H1 (cell line): ENCODE measurements around the gene FMO3. TPM values are rescaled to one million over a fixed set of nuclear protein-coding genes. Genes with fewer than 3 reads are reported as not detected.

Experiments used
- CTCF ChIA-PET: fragments of 300-600 bp; sonication (Branson Sonifier 250); formaldehyde crosslinking; loops from one replicate; lab custom pipeline; 2021; ENCODE audit not compliant: partially characterized antibody; lab: Charles Lee
- POLR2A ChIA-PET: fragments of 300-600 bp; sonication (Branson Sonifier 250); formaldehyde crosslinking; loops from one replicate; lab custom pipeline; 2021; ENCODE audit warnings: inconsistent platforms; ENCODE audit not compliant: partially characterized antibody; lab: Charles Lee
- DNase-seq, 2 experiments: peaks; one replicate each; pipeline versions ENCODE4 v3.0.0 to v3.0.0-alpha.2; 2010 to 2022; ENCODE audit warnings: low spot score in 2 of 2, low read depth in 1 of 2, mixed read lengths in 1 of 2
- FAIRE-seq: peaks from 2 replicates; lab custom pipeline; 2011; peaks lifted over from hg19 to GRCh38; lab: Jason Lieb, UNC
- H2AFZ ChIP-seq: 2 replicates; pipeline ENCODE4 v1.8.1; 2012; ENCODE audit warnings: low read length, inconsistent platforms
- H2AK5ac ChIP-seq: 2 replicates; pipeline ENCODE4 v1.6.1; 2013; ENCODE audit warnings: low read depth, low read length
- H2BK120ac ChIP-seq: replicated peaks from 2 replicates; pipeline ENCODE3; 2013; ENCODE audit warnings: low read depth, low read length, inconsistent platforms
- H2BK12ac ChIP-seq: 2 replicates; pipeline ENCODE4 v1.6.1; 2013; ENCODE audit warnings: low read depth, low read length
- H2BK15ac ChIP-seq: 2 replicates; pipeline ENCODE4 v1.6.1; 2013; ENCODE audit warnings: low read length
- H2BK20ac ChIP-seq: 2 replicates; pipeline ENCODE4 v1.6.1; 2013; ENCODE audit warnings: low read length
- H2BK5ac ChIP-seq: 2 replicates; pipeline ENCODE4 v1.6.1; 2013; ENCODE audit warnings: low read depth, low read length
- H3K14ac ChIP-seq: 2 replicates; pipeline ENCODE4 v1.6.1; 2013; ENCODE audit warnings: inconsistent platforms; ENCODE audit not compliant: insufficient read length
- H3K18ac ChIP-seq: 2 replicates; pipeline ENCODE4 v1.6.1; 2013; ENCODE audit warnings: low read length; ENCODE audit errors: extremely low read depth
- H3K23ac ChIP-seq: 2 replicates; pipeline ENCODE4 v1.6.1; 2013; ENCODE audit warnings: inconsistent platforms; ENCODE audit not compliant: insufficient read length
- H3K23me2 ChIP-seq: 2 replicates; pipeline ENCODE4 v1.6.1; 2013; ENCODE audit warnings: low read depth, low read length
- H3K27ac ChIP-seq: 2 replicates; pipeline ENCODE4 v1.6.1; 2011; ENCODE audit warnings: low read depth, low read length, inconsistent platforms
- H3K27me3 ChIP-seq, 4 experiments: replicated peaks in 1 of 4; 1 replicate in 1 of 4; 2 replicates in 3 of 4; pipeline versions ENCODE4 v1.6.1 to v1.8.1; 2011 to 2013; ENCODE audit warnings: low read length in 3 of 4, mild to moderate bottlenecking in 3 of 4, inconsistent platforms in 2 of 4, mixed read lengths in 2 of 4, moderate library complexity in 1 of 4; ENCODE audit not compliant: control insufficient read depth in 3 of 4, insufficient read depth in 3 of 4; ENCODE audit errors: extremely low read depth in 1 of 4
- H3K36me3 ChIP-seq, 4 experiments: 2 replicates each; pipeline versions ENCODE4 v1.6.1 to v1.8.1; 2011 to 2013; ENCODE audit warnings: mild to moderate bottlenecking in 4 of 4, low read length in 3 of 4, moderate library complexity in 2 of 4, control low read depth in 1 of 4, inconsistent platforms in 1 of 4; ENCODE audit not compliant: insufficient read depth in 4 of 4, control insufficient read depth in 2 of 4
- H3K4ac ChIP-seq: replicated peaks from 2 replicates; pipeline ENCODE3; 2013; ENCODE audit warnings: low read length, low read depth, mixed read lengths, inconsistent platforms; ENCODE audit not compliant: insufficient read length
- H3K4me1 ChIP-seq, 4 experiments: replicated peaks in 1 of 4; 1 replicate in 1 of 4; 2 replicates in 3 of 4; pipeline versions ENCODE4 v1.6.1 to v1.8.1; 2011 to 2013; ENCODE audit warnings: low read length in 3 of 4, inconsistent platforms in 2 of 4, mixed read lengths in 1 of 4; ENCODE audit not compliant: insufficient read depth in 4 of 4, control insufficient read depth in 3 of 4
- H3K4me2 ChIP-seq, 2 experiments: 2 replicates each; pipeline versions ENCODE4 v1.6.1 to v1.8.1; 2011 to 2013; ENCODE audit warnings: low read depth in 2 of 2, low read length in 2 of 2, control low read depth in 1 of 2, inconsistent platforms in 1 of 2, mild to moderate bottlenecking in 1 of 2; ENCODE audit not compliant: insufficient read depth in 1 of 2
- H3K4me3 ChIP-seq, 4 experiments: fragments of 200-600, 300-600 bp in 1 of 4; sonication (generic), shearing (Covaris generic), sonication (Bioruptor Twin) in 1 of 4; 2 replicates each; pipeline versions ENCODE4 v1.5.1 to v1.8.1; 2011 to 2016; ENCODE audit warnings: low read length in 4 of 4, low read depth in 3 of 4, control low read depth in 2 of 4, inconsistent platforms in 2 of 4, mild to moderate bottlenecking in 2 of 4, mixed read lengths in 1 of 4, moderate library complexity in 1 of 4; ENCODE audit not compliant: insufficient read depth in 2 of 4; ENCODE audit errors: extremely low read depth in 1 of 4
- H3K56ac ChIP-seq: replicated peaks from 2 replicates; pipeline ENCODE3; 2013; ENCODE audit warnings: low read depth, mild to moderate bottlenecking, mixed read lengths, low read length, inconsistent platforms; ENCODE audit not compliant: insufficient read length
- H3K79me1 ChIP-seq: 2 replicates; pipeline ENCODE4 v1.6.1; 2013; ENCODE audit warnings: low read depth, low read length, control low read depth
- H3K79me2 ChIP-seq, 2 experiments: 2 replicates each; pipeline versions ENCODE4 v1.6.1 to v1.8.1; 2012 to 2013; ENCODE audit warnings: low read length in 2 of 2, mild to moderate bottlenecking in 2 of 2, inconsistent platforms in 1 of 2; ENCODE audit not compliant: insufficient read depth in 2 of 2, control insufficient read depth in 1 of 2
- H3K9ac ChIP-seq, 4 experiments: replicated peaks in 1 of 4; 1 replicate in 1 of 4; 2 replicates in 3 of 4; pipeline versions ENCODE4 v1.6.1 to v1.8.1; 2011 to 2013; ENCODE audit warnings: low read depth in 3 of 4, low read length in 3 of 4, control low read depth in 2 of 4, mild to moderate bottlenecking in 2 of 4, moderate library complexity in 2 of 4, inconsistent platforms in 1 of 4; ENCODE audit errors: extremely low read depth in 1 of 4
- H3K9me3 ChIP-seq, 2 experiments: 2 replicates each; pipeline versions ENCODE4 v1.6.1 to v1.8.1; 2012 to 2013; ENCODE audit warnings: mild to moderate bottlenecking in 2 of 2, moderate library complexity in 2 of 2, control low read depth in 1 of 2, inconsistent platforms in 1 of 2, low read depth in 1 of 2, low read length in 1 of 2, mixed read lengths in 1 of 2; ENCODE audit not compliant: insufficient read depth in 2 of 2
- H4K20me1 ChIP-seq, 2 experiments: replicated peaks in 1 of 2; 2 replicates each; pipeline versions ENCODE3 to v1.8.1; 2011 to 2013; ENCODE audit warnings: inconsistent platforms in 2 of 2, low read length in 2 of 2, mild to moderate bottlenecking in 1 of 2; ENCODE audit not compliant: insufficient read depth in 2 of 2, control insufficient read depth in 1 of 2
- H4K5ac ChIP-seq: 2 replicates; pipeline ENCODE4 v1.6.1; 2013; ENCODE audit warnings: low read length, low read depth, mixed read lengths, inconsistent platforms; ENCODE audit not compliant: insufficient read length
- H4K8ac ChIP-seq: 2 replicates; pipeline ENCODE4 v1.8.0; 2013; ENCODE audit warnings: mild to moderate bottlenecking, moderate library complexity, low read length, inconsistent platforms; ENCODE audit not compliant: insufficient read depth; ENCODE audit errors: extremely low read depth
- H4K91ac ChIP-seq: replicated peaks from 2 replicates; pipeline ENCODE3; 2013; ENCODE audit warnings: low read length, mixed read lengths, inconsistent platforms; ENCODE audit not compliant: insufficient read length
- BCL11A ChIP-seq, 2 experiments: IDR thresholded peaks; one replicate each; pipeline ENCODE4 v1.6.1; 2011; ENCODE audit warnings: low read depth in 2 of 2, low read length in 2 of 2, mild to moderate bottlenecking in 2 of 2
- CBX5 ChIP-seq: fragments of 300-800, 300-1000 bp; sonication (generic); IDR thresholded peaks from 2 replicates; pipeline ENCODE4 v1.7.1; 2016; ENCODE audit warnings: antibody characterized with exemption, low read length, low read depth
- CEBPB ChIP-seq: IDR thresholded peaks from 2 replicates; pipeline ENCODE4 v1.6.1; 2012; ENCODE audit warnings: low read depth, low read length
- CHD1 ChIP-seq: IDR thresholded peaks from 2 replicates; pipeline ENCODE4 v1.6.1; 2012; ENCODE audit warnings: low read depth, low read length, improper control_type of control experiment
- CHD2 ChIP-seq: IDR thresholded peaks from 2 replicates; pipeline ENCODE4 v1.6.1; 2012; ENCODE audit warnings: low read length, improper control_type of control experiment
- EP300 ChIP-seq, 2 experiments: IDR thresholded peaks; 1 replicate in 1 of 2; 2 replicates in 1 of 2; pipeline ENCODE4 v1.6.1; 2011 to 2012; ENCODE audit warnings: low read depth in 2 of 2, low read length in 2 of 2, mild to moderate bottlenecking in 2 of 2, borderline replicate concordance in 1 of 2, inconsistent platforms in 1 of 2, moderate library complexity in 1 of 2
- GTF2F1 ChIP-seq: IDR thresholded peaks from 2 replicates; pipeline ENCODE4 v1.6.1; 2012; ENCODE audit warnings: low read depth, low read length, improper control_type of control experiment, borderline replicate concordance
- HDAC2 ChIP-seq, 2 experiments: fragments of 300-600 bp in 1 of 2; sonication (generic) in 1 of 2; IDR thresholded peaks; 2 replicates each; pipeline ENCODE4 v1.6.1; 2011 to 2012; ENCODE audit warnings: low read depth in 2 of 2, low read length in 2 of 2, mild to moderate bottlenecking in 2 of 2, moderate library complexity in 2 of 2, borderline replicate concordance in 1 of 2, inconsistent platforms in 1 of 2
- KDM1A ChIP-seq: fragments of 200-600, 300-600 bp; sonication (generic); IDR thresholded peaks from 2 replicates; pipeline ENCODE4 v1.7.1; 2016; ENCODE audit warnings: mild to moderate bottlenecking, low read length, borderline replicate concordance
- KDM4A ChIP-seq: IDR thresholded peaks from one replicate; pipeline ENCODE4 v1.7.1; 2012; ENCODE audit warnings: low read depth, mild to moderate bottlenecking, moderate library complexity, low read length, inconsistent platforms; ENCODE audit not compliant: severe bottlenecking
- PHF8 ChIP-seq: fragments of 200-600 bp; sonication (generic); conservative IDR thresholded peaks from 2 replicates; pipeline ENCODE4 v1.7.1; 2012; ENCODE audit warnings: low read depth, mild to moderate bottlenecking, inconsistent platforms, low read length, moderate library complexity
- POU5F1 ChIP-seq: IDR thresholded peaks from 2 replicates; pipeline ENCODE4 v1.6.1; 2011; ENCODE audit warnings: low read depth, mild to moderate bottlenecking, low read length, moderate library complexity
- SP4 ChIP-seq: IDR thresholded peaks from 2 replicates; pipeline ENCODE4 v1.6.1; 2012; ENCODE audit warnings: low read length, inconsistent platforms
- TEAD4 ChIP-seq: IDR thresholded peaks from 2 replicates; pipeline ENCODE4 v1.6.1; 2012; ENCODE audit warnings: low read depth, low read length, inconsistent platforms, mixed read lengths
- ZNF274 ChIP-seq: IDR thresholded peaks from 2 replicates; pipeline ENCODE4 v1.7.0; 2012; ENCODE audit warnings: low read length, borderline replicate concordance; ENCODE audit errors: extremely low read depth
- WGBS, 2 experiments: shearing (Covaris generic) in 1 of 2; methylation state at CpG; one replicate each; pipeline versions ENCODE4 v1.1.6 to v1.1.7; 2013 to 2015; ENCODE audit warnings: low lambda C conversion rate in 2 of 2, mixed read lengths in 2 of 2, inconsistent platforms in 1 of 2, low coverage in 1 of 2, missing lambda C conversion rate in 1 of 2; ENCODE audit not compliant: insufficient replicate concordance in 2 of 2, insufficient coverage in 1 of 2, insufficient read length in 1 of 2; ENCODE audit errors: extremely low coverage in 1 of 2, missing lambda C conversion rate in 1 of 2; 5-methylcytosine and 5-hydroxymethylcytosine counted together
- polyA plus RNA-seq, 7 experiments: library from polyadenylated mRNA; depleted of rRNA in 3 of 7; stranded (reverse) in 5 of 7; unstranded in 2 of 7; fragments of >200 nt in 5 of 7; fragments of 200-250 nt in 2 of 7; gene quantifications; 1 replicate in 5 of 7; 2 replicates in 1 of 7; 4 replicates in 1 of 7; pipeline versions ENCODE4 v1.2.1 to v1.2.3, GENCODE V29; 2011 to 2013; ENCODE audit warnings: missing spikeins in 2 of 7, mixed read lengths in 2 of 7
- total RNA-seq: library from RNA; stranded (reverse); fragmentation: NEBNext Ultra II Directional; extraction: Animal tissue kit (Norgen Biotek cat#: 25700); gene quantifications from 2 replicates; pipeline ENCODE4 v1.2.1, GENCODE V29; 2021

FMO3 gene
- total and polyA plus RNA-seq, 2 of the 8 experiments (the other 6 are each of a cell fraction or from before 2014, with no cell fraction given), result not detected

GRCh38 chr1:171166361-171166760, 75.7 kb downstream of the FMO3 start:
- Histone ChIP-seq H4K91ac (no peak overlapping the region), H2BK15ac (no peak overlapping the region), H3K4me1 (no peaks in the 10 kb centered on the region; a peak in 1 of 7 replicates), H3K4me2 (no peak overlapping the region), H3K23me2 (peaks cover 3% of the 10 kb centered on the region; the same call in 1 of the 2 replicates), H3K14ac (no peak overlapping the region), H3K4ac (no peak overlapping the region), H3K27me3 (no peaks in the 10 kb centered on the region), H3K27ac (no peak overlapping the region), H4K5ac (no peak overlapping the region), H2AK5ac (no peak overlapping the region), H3K56ac (no peak overlapping the region), H4K20me1 (no peaks in the 10 kb centered on the region), H2AFZ (no peak overlapping the region), H3K18ac (no peak overlapping the region), H2BK120ac (no peak overlapping the region), H3K9ac (no peak overlapping the region), H2BK12ac (no peak overlapping the region), H3K36me3 (no peaks in the 10 kb centered on the region), H4K8ac (no peak overlapping the region), H3K4me3 (no peak overlapping the region), H2BK5ac (no peak overlapping the region), H3K79me1 (no peaks in the 10 kb centered on the region), H3K9me3 (no peaks in the 10 kb centered on the region), H3K79me2 (no peaks in the 10 kb centered on the region), H2BK20ac (no peak overlapping the region), H3K23ac (no peak overlapping the region)
- ChIA-PET CTCF (interaction anchor here (0.8 to 1.5 kb wide), 2 partner anchors 60 to 202 kb away, joined by 3 read pairs; no protein-coding TSS in a partner anchor), POLR2A (no interaction called here)
- 93% methylated on average over 2 of the region's 2 CpGs; no CpG with 5 or more reads in 1 of the 2 experiments for WGBS, 2 experiments
- FAIRE-seq, result no peak
- no peak for DNase-seq
- no peak for TF ChIP-seq CEBPB
- no peak for TF ChIP-seq SP4
- TF ChIP-seq KDM1A, result no peak
- TF ChIP-seq TEAD4, result no peak
- TF ChIP-seq CHD1, result no peak
- TF ChIP-seq EP300 (IDR thresholded peaks at IDR 0.05; ENCODE audit: borderline replicate concordance in 1 of 2, low read depth in 2 of 2, low read length in 2 of 2), result no peak
- no peak for TF ChIP-seq GTF2F1
- no peak for TF ChIP-seq POU5F1
- no peak for TF ChIP-seq CBX5
- no peak for TF ChIP-seq BCL11A (IDR thresholded peaks at IDR 0.05; ENCODE audit: low read depth in 2 of 2, low read length in 2 of 2)
- no peak for TF ChIP-seq KDM4A
- TF ChIP-seq CHD2, result no peak
- no peak for TF ChIP-seq HDAC2 (IDR thresholded peaks at IDR 0.05; ENCODE audit: borderline replicate concordance in 1 of 2, low read depth in 2 of 2, low read length in 2 of 2)
- TF ChIP-seq PHF8, result no peak
- TF ChIP-seq ZNF274, result no peak
